Smooth muscle cell (in vitro differentiated cells): ENCODE results near the gene ECEL1. TPM values are rescaled to one million over a fixed set of nuclear protein-coding genes. Genes with fewer than 3 reads are reported as not detected.

Experiments
- DNase-seq: peaks from one replicate; lab custom pipeline; 2025; ENCODE audit not compliant: unreplicated experiment; lab: John Stamatoyannopoulos, UW
- H2AFZ ChIP-seq: fragments of 200-600 bp; sonication (generic); 2 replicates; pipeline ENCODE4 v1.6.0; 2016; ENCODE audit warnings: antibody characterized with exemption, low read depth, mild to moderate bottlenecking
- H3F3A ChIP-seq: fragments of 200-600 bp; sonication (generic); 2 replicates; pipeline ENCODE4 v1.6.0; 2017; ENCODE audit warnings: antibody characterized with exemption, low read depth
- H3K27ac ChIP-seq: fragments of 200-600 bp; sonication (generic); 2 replicates; pipeline ENCODE4 v1.5.1; 2016; ENCODE audit warnings: low read depth, mild to moderate bottlenecking
- H3K27me3 ChIP-seq: fragments of 200-600 bp; sonication (generic); 2 replicates; pipeline ENCODE4 v1.6.1; 2016; ENCODE audit warnings: low read depth, mild to moderate bottlenecking
- H3K36me3 ChIP-seq: fragments of 200-600 bp; sonication (generic); 2 replicates; pipeline ENCODE4 v1.5.1; 2016; ENCODE audit warnings: low read depth
- H3K4me1 ChIP-seq: fragments of 200-600 bp; sonication (generic); 2 replicates; pipeline ENCODE4 v1.5.1; 2016; ENCODE audit warnings: low read depth
- H3K4me2 ChIP-seq: fragments of 200-600 bp; sonication (generic); 2 replicates; pipeline ENCODE4 v1.6.0; 2016; ENCODE audit warnings: mild to moderate bottlenecking
- H3K4me3 ChIP-seq: fragments of 200-600 bp; sonication (generic); 2 replicates; pipeline ENCODE4 v1.5.1; 2016; ENCODE audit warnings: mild to moderate bottlenecking
- H3K79me2 ChIP-seq: fragments of 200-600 bp; sonication (generic); 2 replicates; pipeline ENCODE4 v1.6.0; 2016; ENCODE audit warnings: low read depth, mild to moderate bottlenecking
- H3K9ac ChIP-seq: fragments of 200-600 bp; sonication (generic); 2 replicates; pipeline ENCODE4 v1.6.0; 2016; ENCODE audit warnings: low read depth
- H3K9me3 ChIP-seq: fragments of 200-600 bp; sonication (generic); replicated peaks from 2 replicates; pipeline ENCODE4 v1.5.1; 2016; ENCODE audit warnings: low read depth
- H4K20me1 ChIP-seq: fragments of 200-600 bp; sonication (generic); 2 replicates; pipeline ENCODE4 v1.6.0; 2016; ENCODE audit warnings: low read depth
- CTCF ChIP-seq: fragments of 200-600 bp; sonication (generic); IDR thresholded peaks from 2 replicates; pipeline ENCODE4 v1.5.1; 2017; ENCODE audit warnings: borderline replicate concordance, mild to moderate bottlenecking, antibody characterized with exemption; ENCODE audit not compliant: insufficient read depth, poor library complexity, severe bottlenecking
- WGBS: methylation state at CpG from one replicate; pipeline ENCODE4 v1.1.7; 2016; ENCODE audit warnings: low lambda C conversion rate; 5-methylcytosine and 5-hydroxymethylcytosine counted together
- polyA plus RNA-seq: library from polyadenylated mRNA; unstranded; fragments of >200 nt; fragmentation: Nextera tagmentation; extraction: Ambion mirVana; gene quantifications from 2 replicates; pipeline ENCODE4 v1.2.1, GENCODE V29; 2016
- total RNA-seq: library from RNA; depleted of rRNA; stranded (reverse); fragments of >200 nt; gene quantifications from 2 replicates; pipeline ENCODE4 v1.2.3, GENCODE V29; 2014

Gene ECEL1
- total and polyA plus RNA-seq, 2 experiments from 2014 or later = not detected

GRCh38 chr2:232459419-232460035 is 28.1 kb downstream of the ECEL1 start:
- no peak for DNase-seq
- Histone ChIP-seq H3K4me3 (no peak overlapping the region), H3K4me2 (no peak overlapping the region), H3K4me1 (no peaks in the 10 kb centered on the region), H3F3A (no peaks in the 10 kb centered on the region), H3K36me3 (no peaks in the 10 kb centered on the region), H4K20me1 (no peaks in the 10 kb centered on the region), H3K79me2 (no peaks in the 10 kb centered on the region), H3K27ac (no peak overlapping the region), H3K9me3 (no peaks in the 10 kb centered on the region), H3K27me3 (peaks cover 20% of the 10 kb centered on the region), H3K9ac (no peak overlapping the region), H2AFZ (no peak overlapping the region)
- TF ChIP-seq CTCF = no peak
- 91% methylated on average over 11 of the region's 11 CpGs for WGBS

- no peak for TF ChIP-seq CTCF
- no peaks in the 10 kb centered on the region for H3K9me3 ChIP-seq
- WGBS = 96% methylated on average over 47 of the region's 56 CpGs
- H4K20me1 ChIP-seq = no peaks in the 10 kb centered on the region
- H3F3A ChIP-seq = no peaks in the 10 kb centered on the region
- DNase-seq = no peak
- no peak overlapping the region for H3K4me3 ChIP-seq
- no peaks in the 10 kb centered on the region for H3K4me1 ChIP-seq
- no peak overlapping the region for H3K9ac ChIP-seq
- no peaks in the 10 kb centered on the region for H3K36me3 ChIP-seq
- no peak overlapping the region for H3K4me2 ChIP-seq
- no peak overlapping the region for H2AFZ ChIP-seq
- H3K27ac ChIP-seq = no peak overlapping the region
- peaks cover 20% of the 10 kb centered on the region for H3K27me3 ChIP-seq
- no peaks in the 10 kb centered on the region for H3K79me2 ChIP-seq
These were observed 28.8 kb downstream of the ECEL1 start for GRCh38 chr2:232458661-232459418.

- Histone ChIP-seq H4K20me1 (no peaks in the 10 kb centered on the region), H3K9me3 (no peaks in the 10 kb centered on the region), H3K36me3 (no peaks in the 10 kb centered on the region), H3K9ac (no peak overlapping the region), H3K4me2 (no peak overlapping the region), H2AFZ (no peak overlapping the region), H3K4me3 (no peak overlapping the region), H3K4me1 (no peaks in the 10 kb centered on the region), H3F3A (no peaks in the 10 kb centered on the region), H3K27me3 (peaks cover 26% of the 10 kb centered on the region), H3K27ac (no peak overlapping the region), H3K79me2 (no peaks in the 10 kb centered on the region)
- TF ChIP-seq CTCF = no peak
- WGBS = 95% methylated on average over 25 of the region's 25 CpGs
- DNase-seq = no peak
These were observed 29.5 kb downstream of the ECEL1 start for GRCh38 chr2:232458051-232458660.
